Measurements from ENCODE around the gene MMP7. TPM values are rescaled to one million over a fixed set of nuclear protein-coding genes. Genes with fewer than 3 reads are reported as not detected.

MMP7 gene
- polyA plus RNA-seq, 1 of the 3 experiments (the other 2 are of a cell fraction) = 0.13 TPM

GRCh38 chr11:102552020-102552419 lies 21.5 kb upstream of the MMP7 start:
- TF ChIP-seq USF1 (IDR thresholded peaks at IDR 0.05; ENCODE audit: borderline replicate concordance, low read depth) (no peak), TCF12 (IDR thresholded peaks at IDR 0.05) (no peak), MEF2A (IDR thresholded peaks at IDR 0.05; ENCODE audit: borderline replicate concordance, low read depth) (no peak), NRF1 (IDR thresholded peaks at IDR 0.05; ENCODE audit: low read depth, low read length) (no peak), EZH2phosphoT487 (IDR thresholded peaks at IDR 0.05; ENCODE audit: borderline replicate concordance, low read depth) (no peak), PBX3 (IDR thresholded peaks at IDR 0.05) (no peak), EP300 (IDR thresholded peaks at IDR 0.05; ENCODE audit: borderline replicate concordance in 1 of 2, low read depth in 1 of 2, low read length in 1 of 2) (no peak), GATA2 (CRISPR knock-in tag; IDR thresholded peaks at IDR 0.05) (no peak), GABPA (IDR thresholded peaks at IDR 0.05; ENCODE audit: low read depth) (no peak), RAD21 (IDR thresholded peaks at IDR 0.05; ENCODE audit: low read length) (no peak), YY1 (IDR thresholded peaks at IDR 0.05; ENCODE audit: low read depth) (no peak), SMC3 (IDR thresholded peaks at IDR 0.05; ENCODE audit: low read depth, low read length) (no peak), FOXJ3 (CRISPR knock-in tag; IDR thresholded peaks at IDR 0.05) (no peak), RXRA (IDR thresholded peaks at IDR 0.05; ENCODE audit: borderline replicate concordance, low read depth) (no peak), ELF1 (IDR thresholded peaks at IDR 0.05) (no peak), USF2 (IDR thresholded peaks at IDR 0.05; ENCODE audit: borderline replicate concordance, low read depth, low read length) (no peak)
- Histone ChIP-seq H3K9me2 (no peaks in the 10 kb centered on the region), H3K4me2 (peak overlapping the region; percentile 3; the same call in 1 of the 2 replicates), H3K36me3 (replicated peaks in 1 of 2; ENCODE audit: control insufficient read depth in 1 of 2, insufficient read depth in 2 of 2, low read length in 1 of 2) (no peaks in the 10 kb centered on the region), H3K79me2 (ENCODE audit: insufficient read depth) (no peaks in the 10 kb centered on the region), H3K27ac (ENCODE audit: low read depth in 2 of 2, low read length in 1 of 2) (no peak overlapping the region), H2AFZ (ENCODE audit: low read depth) (peak overlapping the region; percentile 87; the same call in 1 of the 2 replicates), H3K27me3 (ENCODE audit: insufficient read depth) (no peaks in the 10 kb centered on the region), H3K4me3 (ENCODE audit: low read depth in 2 of 2, low read length in 1 of 2) (no peak overlapping the region), H3K4me1 (ENCODE audit: control insufficient read depth in 1 of 2, insufficient read depth in 2 of 2, low read depth in 1 of 2, low read length in 1 of 2) (no peaks in the 10 kb centered on the region), H3K9ac (no peak overlapping the region), H4K20me1 (ENCODE audit: insufficient read depth) (no peaks in the 10 kb centered on the region), H3K9me3 (no peaks in the 10 kb centered on the region), H3F3A (replicated peaks; ENCODE audit: insufficient read depth) (no peaks in the 10 kb centered on the region)
- no peak for DNase-seq
- ChIA-PET CTCF (no interaction called here), POLR2A (no interaction called here)
- WGBS (ENCODE audit: low lambda C conversion rate) = 68% methylated on average over 2 of the region's 2 CpGs

DNA sequence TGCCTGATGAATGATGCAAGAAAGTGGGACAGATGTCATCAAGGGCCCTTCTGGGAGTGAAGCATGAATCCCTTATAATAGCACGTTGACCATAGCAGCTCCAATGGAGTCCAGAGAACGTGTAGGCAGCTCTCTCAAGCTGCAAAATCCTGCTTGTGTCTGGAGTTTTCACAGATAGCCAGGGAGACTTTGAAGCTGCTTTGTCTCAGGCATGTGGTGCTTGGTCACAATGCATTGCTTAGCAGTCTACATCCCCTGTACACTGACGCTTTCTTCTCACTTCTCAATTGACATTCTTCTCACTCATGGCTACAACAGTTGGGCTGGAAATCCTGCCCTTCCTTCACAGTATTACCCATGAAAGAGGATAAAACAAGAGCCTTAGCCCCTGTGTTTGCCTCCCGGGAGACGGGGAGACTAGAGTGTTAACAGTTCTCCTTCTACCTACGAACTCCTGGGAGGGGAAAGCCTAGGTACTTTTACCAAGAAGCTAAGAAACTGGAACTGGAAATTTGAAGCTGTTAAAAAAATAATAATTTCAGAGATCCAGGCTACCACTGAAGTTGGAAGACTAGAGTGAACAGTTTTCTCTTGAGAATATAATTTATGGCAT lies 20.7 kb upstream of the MMP7 start:
- Histone ChIP-seq H3K4me3 (ENCODE audit: low read depth in 2 of 2, low read length in 1 of 2) (no peak overlapping the region), H3K27ac (ENCODE audit: low read depth in 2 of 2, low read length in 1 of 2) (no peak overlapping the region), H3K9me2 (no peaks in the 10 kb centered on the region), H3K9ac (no peak overlapping the region), H3K36me3 (replicated peaks in 1 of 2; ENCODE audit: control insufficient read depth in 1 of 2, insufficient read depth in 2 of 2, low read length in 1 of 2) (no peaks in the 10 kb centered on the region), H4K20me1 (ENCODE audit: insufficient read depth) (no peaks in the 10 kb centered on the region), H3K27me3 (ENCODE audit: insufficient read depth) (no peaks in the 10 kb centered on the region), H3F3A (replicated peaks; ENCODE audit: insufficient read depth) (no peaks in the 10 kb centered on the region), H3K4me2 (no peak overlapping the region), H3K9me3 (no peaks in the 10 kb centered on the region), H3K79me2 (ENCODE audit: insufficient read depth) (no peaks in the 10 kb centered on the region), H2AFZ (ENCODE audit: low read depth) (no peak overlapping the region), H3K4me1 (ENCODE audit: control insufficient read depth in 1 of 2, insufficient read depth in 2 of 2, low read depth in 1 of 2, low read length in 1 of 2) (no peaks in the 10 kb centered on the region)
- TF ChIP-seq NRF1 (IDR thresholded peaks at IDR 0.05; ENCODE audit: low read depth, low read length) (no peak), SIN3A (IDR thresholded peaks at IDR 0.05; ENCODE audit: borderline replicate concordance, low read depth, low read length) (no peak), GATA2 (CRISPR knock-in tag; IDR thresholded peaks at IDR 0.05) (no peak), IRF3 (IDR thresholded peaks at IDR 0.05; ENCODE audit: low read depth, low read length) (no peak)
- 75% methylated on average over 6 of the region's 6 CpGs for WGBS (ENCODE audit: low lambda C conversion rate)
- no peak for DNase-seq
- ChIA-PET POLR2A (no interaction called here), CTCF (interaction anchor here (0.6 kb wide), 1 partner anchor 142 kb away, joined by 3 read pairs; no protein-coding TSS in a partner anchor)

All from SK-N-SH (cell line).